ENCODE data around the gene CYB5RL.

Gene CYB5RL

GRCh38 chr1:54244655-54245054 is 44.8 kb upstream of the CYB5RL start:
- ChIA-PET POLR2A (no interaction called here), CTCF (no interaction called here)
- H3K4me3 ChIP-seq (ENCODE audit: low read depth, low read length) = no peak overlapping the region
- TF ChIP-seq CTCF (IDR thresholded peaks at IDR 0.05; ENCODE audit: insufficient read depth, low read length, missing control alignments) = no peak
- no peak for DNase-seq (ENCODE audit: low read depth, low spot score)

GRCh38 chr1:54243022-54243421 is 43.2 kb upstream of the CYB5RL start:
- POLR2A ChIA-PET = no interaction called here
- no peak for TF ChIP-seq CTCF (IDR thresholded peaks at IDR 0.05; ENCODE audit: insufficient read depth, low read length, missing control alignments)

GRCh38 chr1:54241364-54241763 is 41.5 kb upstream of the CYB5RL start:
- ChIA-PET CTCF (interaction anchor here (2.4 to 3.1 kb wide), 2 partner anchors 13 to 249 kb away, joined by 8 to 9 read pairs; no protein-coding TSS in a partner anchor), POLR2A (no interaction called here)
- no peak for TF ChIP-seq CTCF (IDR thresholded peaks at IDR 0.05; ENCODE audit: insufficient read depth, low read length, missing control alignments)
- DNase-seq (ENCODE audit: low read depth, low spot score) = no peak
- H3K4me3 ChIP-seq (ENCODE audit: low read depth, low read length) = no peak overlapping the region

More at GRCh38 chr1:54243022-54243421, 43.2 kb upstream of the CYB5RL start:
- no peak for DNase-seq (ENCODE audit: low read depth, low spot score)
- CTCF ChIA-PET = no interaction called here
- H3K4me3 ChIP-seq (ENCODE audit: low read depth, low read length) = no peak overlapping the region

- no peak for DNase-seq (ENCODE audit: low read depth, low spot score)
- CTCF ChIA-PET = interaction anchor here (2.4 to 3.1 kb wide), 2 partner anchors 12 to 249 kb away, joined by 8 to 9 read pairs; no protein-coding TSS in a partner anchor
- POLR2A ChIA-PET = no interaction called here
- TF ChIP-seq CTCF (IDR thresholded peaks at IDR 0.05; ENCODE audit: insufficient read depth, low read length, missing control alignments) = no peak
- H3K4me3 ChIP-seq (ENCODE audit: low read depth, low read length) = no peak overlapping the region
Measured at GRCh38 chr1:54240741-54241335, 41.0 kb upstream of the CYB5RL start.

- ChIA-PET POLR2A (interaction anchor here (1.0 to 1.2 kb wide), 2 partner anchors 14 to 73 kb away, joined by 4 read pairs; no protein-coding TSS in a partner anchor), CTCF (interaction anchor here (2.4 to 3.1 kb wide), 2 partner anchors 11 to 250 kb away, joined by 8 to 9 read pairs; no protein-coding TSS in a partner anchor)
- no peak for DNase-seq (ENCODE audit: low read depth, low spot score)
- H3K4me3 ChIP-seq (ENCODE audit: low read depth, low read length) = no peak overlapping the region
- TF ChIP-seq CTCF (IDR thresholded peaks at IDR 0.05; ENCODE audit: insufficient read depth, low read length, missing control alignments) = no peak
Measured at GRCh38 chr1:54239631-54240031, 39.8 kb upstream of the CYB5RL start.

- H3K4me3 ChIP-seq (ENCODE audit: low read depth, low read length) = no peak overlapping the region
- no peak for TF ChIP-seq CTCF (IDR thresholded peaks at IDR 0.05; ENCODE audit: insufficient read depth, low read length, missing control alignments)
- DNase-seq (ENCODE audit: low read depth, low spot score) = no peak
- ChIA-PET CTCF (interaction anchor here (3.1 kb wide), 1 partner anchor 10 kb away, joined by 9 read pairs; no protein-coding TSS in a partner anchor), POLR2A (interaction anchor here (1.0 to 1.2 kb wide), 2 partner anchors 15 to 74 kb away, joined by 4 read pairs; no protein-coding TSS in a partner anchor)
Measured at GRCh38 chr1:54239035-54239383, 39.2 kb upstream of the CYB5RL start.
